K562 (cell line): Measurements from ENCODE around the gene HK1. TPM values are rescaled to one million over a fixed set of nuclear protein-coding genes. Genes with fewer than 3 reads are reported as not detected.
A peak's percentile ranks its signal among the peaks of the same experiment; 100 is the strongest.

Source experiments
- DPF2 ChIP-seq: fragments of 450-650 bp; IDR thresholded peaks from 2 replicates; pipeline ENCODE4 v1.6.1; 2016
- ELF2 ChIP-seq: fragments of 250-450 bp; sonication (Bioruptor Pico); IDR thresholded peaks from 2 replicates; pipeline ENCODE4 v1.5.0; 2021; ENCODE audit warnings: mild to moderate bottlenecking
- MTA1 ChIP-seq: fragments of 450-650 bp; IDR thresholded peaks from 2 replicates; pipeline ENCODE4 v1.6.1; 2017; ENCODE audit warnings: borderline replicate concordance
- MYNN ChIP-seq, 2 experiments: sonication (generic); formaldehyde crosslinking in 1 of 2; IDR thresholded peaks; 2 replicates each; pipeline versions ENCODE4 v1.5.0 to v1.6.1; 2016 to 2020; ENCODE audit warnings: antibody characterized with exemption in 1 of 2, missing genetic modification reagents in 1 of 2
- SMARCA5 ChIP-seq: fragments of 450-650 bp; IDR thresholded peaks from 2 replicates; pipeline ENCODE4 v1.6.1; 2016
- SRF ChIP-seq, 2 experiments: fragments of 250-450, 450-650 bp in 1 of 2; sonication (Bioruptor Pico) in 1 of 2; sonication (generic) in 1 of 2; formaldehyde crosslinking; IDR thresholded peaks; 2 replicates each; pipeline versions ENCODE4 v1.5.0 to v1.5.1; 2020 to 2022; ENCODE audit warnings: mild to moderate bottlenecking in 1 of 2, missing genetic modification reagents in 1 of 2
- YY1 ChIP-seq, 3 experiments: IDR thresholded peaks; 2 replicates each; pipeline ENCODE4 v1.6.1; 2011; ENCODE audit warnings: low read length in 2 of 3, mild to moderate bottlenecking in 2 of 3, moderate library complexity in 2 of 3, borderline replicate concordance in 1 of 3, control low read depth in 1 of 3, low read depth in 1 of 3; ENCODE audit not compliant: insufficient read depth in 3 of 3, insufficient replicate concordance in 2 of 3, control insufficient read depth in 1 of 3, insufficient read length in 1 of 3; ENCODE audit errors: extremely low read depth in 1 of 3
- ZC3H4 ChIP-seq: sonication (generic); formaldehyde crosslinking; IDR thresholded peaks from 2 replicates; pipeline ENCODE4 v1.9.0; 2021; ENCODE audit warnings: missing genetic modification reagents, borderline replicate concordance
- ZNF121 ChIP-seq: sonication (generic); formaldehyde crosslinking; conservative IDR thresholded peaks from 2 replicates; pipeline ENCODE4 v1.8.0; 2022; ENCODE audit warnings: missing genetic modification reagents
- polyA plus RNA-seq, 8 experiments: library from polyadenylated mRNA; depleted of rRNA in 4 of 8; stranded (reverse) in 5 of 8; unstranded in 3 of 8; fragments of >200 nt; fragmentation: Nextera tagmentation in 2 of 8; fragmentation: Illumina TruSeq in 1 of 8; extraction: Ambion mirVana in 2 of 8; extraction: Trizol in 1 of 8; gene quantifications; 2 replicates each; pipeline versions ENCODE4 v1.2.1 to v1.2.3, GENCODE V29; 2011 to 2014; ENCODE audit warnings: inconsistent platforms in 1 of 8, missing spikeins in 1 of 8
- total RNA-seq, 7 experiments: library from RNA; depleted of rRNA in 6 of 7; stranded (reverse); fragments of >200 nt in 6 of 7; fragmentation: Illumina TruSeq in 2 of 7; extraction: Trizol in 2 of 7; gene quantifications; 2 replicates each; pipeline versions ENCODE4 v1.2.1 to v1.2.3, GENCODE V29; 2011 to 2021; ENCODE audit warnings: low replicate concordance in 1 of 7
- TF ChIP-seq, protein P1 (sequence below): fragments of 450-650 bp; formaldehyde crosslinking; IDR thresholded peaks from 2 replicates; pipeline ENCODE4 v1.4.0; 2020; ENCODE audit warnings: mild to moderate bottlenecking, moderate library complexity
- TF ChIP-seq, protein P2 (sequence below): fragments of 250-450 bp; sonication (Bioruptor Pico); IDR thresholded peaks from 2 replicates; pipeline ENCODE4 v1.8.0; 2022; ENCODE audit warnings: moderate library complexity, mild to moderate bottlenecking, inconsistent platforms
- TF ChIP-seq, protein P3 (sequence below): fragments of 200-800 bp; sonication (Bioruptor generic); IDR thresholded peaks from 2 replicates; pipeline ENCODE4 v1.6.1; 2017; ENCODE audit warnings: missing genetic modification characterization, missing compliant biosample characterization
- TF ChIP-seq, protein P4 (sequence below): IDR thresholded peaks from 3 replicates; pipeline ENCODE4 v1.6.1; 2011; ENCODE audit warnings: borderline replicate concordance, mild to moderate bottlenecking; ENCODE audit not compliant: insufficient read length, insufficient read depth
- TF ChIP-seq, protein P5 (sequence below): fragments of 450-650 bp; IDR thresholded peaks from 2 replicates; pipeline ENCODE4 v1.6.1; 2016; ENCODE audit warnings: antibody characterized with exemption
- TF ChIP-seq, protein P6 (sequence below): sonication (generic); formaldehyde crosslinking; IDR thresholded peaks from 2 replicates; pipeline ENCODE4 v1.8.1; 2022; ENCODE audit warnings: missing genetic modification reagents

HK1 gene
- total and polyA plus RNA-seq, 9 of the 15 experiments (the other 6 are each of a cell fraction or from before 2014, with no cell fraction given): 29.2 to 444 (median 193) TPM

DNA sequence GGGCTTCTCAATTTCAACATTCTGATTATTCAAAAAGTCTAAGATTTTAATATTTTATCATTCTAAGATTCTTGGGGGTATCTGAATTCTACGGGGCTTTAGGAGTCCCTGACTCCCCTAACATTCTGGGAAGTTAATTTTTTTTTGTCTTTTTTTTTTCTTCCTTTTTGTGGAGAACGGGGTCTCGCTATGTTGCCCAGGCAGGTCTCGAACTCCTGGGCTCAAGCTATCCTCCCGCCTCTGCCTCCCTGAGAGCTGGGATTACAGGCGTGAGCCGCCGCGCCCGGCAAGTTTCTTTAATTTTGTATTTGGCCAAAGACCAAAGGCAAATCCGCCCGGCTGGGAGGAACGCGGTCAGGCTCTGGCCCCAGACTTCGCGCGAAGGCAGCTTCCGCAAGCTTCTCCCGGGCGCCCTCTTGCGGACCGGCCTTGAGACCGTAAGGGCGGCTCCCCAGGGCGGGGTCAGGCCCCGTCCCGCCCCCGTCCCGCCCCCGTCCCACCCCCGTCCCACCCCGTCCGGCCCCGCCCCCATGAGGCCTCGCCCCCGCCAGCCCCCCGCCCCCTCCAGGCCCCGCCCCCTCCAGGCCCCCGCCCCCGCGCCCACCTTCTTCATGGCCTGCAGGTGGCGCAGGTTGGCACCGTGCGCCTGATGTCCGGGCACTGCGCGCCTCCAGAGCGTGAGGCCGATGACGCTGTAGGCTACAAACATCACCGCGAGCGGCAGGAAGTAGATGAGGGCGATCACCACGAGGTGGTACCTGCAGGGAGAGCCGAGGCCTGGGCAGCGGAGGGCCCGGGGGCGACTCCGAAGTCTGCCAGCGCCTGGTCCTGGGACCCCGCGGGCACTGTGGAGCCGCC is 130.3 kb downstream of the HK1 start (continued):
- TF ChIP-seq ELF2: no peak
- TF ChIP-seq, protein P1, sequence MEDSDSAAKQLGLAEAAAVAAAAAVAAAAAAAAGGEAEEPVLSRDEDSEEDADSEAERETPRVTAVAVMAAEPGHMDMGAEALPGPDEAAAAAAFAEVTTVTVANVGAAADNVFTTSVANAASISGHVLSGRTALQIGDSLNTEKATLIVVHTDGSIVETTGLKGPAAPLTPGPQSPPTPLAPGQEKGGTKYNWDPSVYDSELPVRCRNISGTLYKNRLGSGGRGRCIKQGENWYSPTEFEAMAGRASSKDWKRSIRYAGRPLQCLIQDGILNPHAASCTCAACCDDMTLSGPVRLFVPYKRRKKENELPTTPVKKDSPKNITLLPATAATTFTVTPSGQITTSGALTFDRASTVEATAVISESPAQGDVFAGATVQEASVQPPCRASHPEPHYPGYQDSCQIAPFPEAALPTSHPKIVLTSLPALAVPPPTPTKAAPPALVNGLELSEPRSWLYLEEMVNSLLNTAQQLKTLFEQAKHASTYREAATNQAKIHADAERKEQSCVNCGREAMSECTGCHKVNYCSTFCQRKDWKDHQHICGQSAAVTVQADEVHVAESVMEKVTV (CRISPR knock-in tag): no peak
- TF ChIP-seq YY1 (IDR thresholded peaks at IDR 0.05; ENCODE audit: borderline replicate concordance in 1 of 3, control insufficient read depth in 1 of 3, extremely low read depth in 1 of 3, insufficient read depth in 3 of 3, insufficient read length in 1 of 3, insufficient replicate concordance in 2 of 3, low read depth in 1 of 3, low read length in 2 of 3): peak in 2 of 3 experiments; percentile 71 to 78
- TF ChIP-seq MYNN (IDR thresholded peaks at IDR 0.05): peak; percentile 85
- TF ChIP-seq MYNN (CRISPR knock-in tag; IDR thresholded peaks at IDR 0.05): no peak
- TF ChIP-seq, protein P2, sequence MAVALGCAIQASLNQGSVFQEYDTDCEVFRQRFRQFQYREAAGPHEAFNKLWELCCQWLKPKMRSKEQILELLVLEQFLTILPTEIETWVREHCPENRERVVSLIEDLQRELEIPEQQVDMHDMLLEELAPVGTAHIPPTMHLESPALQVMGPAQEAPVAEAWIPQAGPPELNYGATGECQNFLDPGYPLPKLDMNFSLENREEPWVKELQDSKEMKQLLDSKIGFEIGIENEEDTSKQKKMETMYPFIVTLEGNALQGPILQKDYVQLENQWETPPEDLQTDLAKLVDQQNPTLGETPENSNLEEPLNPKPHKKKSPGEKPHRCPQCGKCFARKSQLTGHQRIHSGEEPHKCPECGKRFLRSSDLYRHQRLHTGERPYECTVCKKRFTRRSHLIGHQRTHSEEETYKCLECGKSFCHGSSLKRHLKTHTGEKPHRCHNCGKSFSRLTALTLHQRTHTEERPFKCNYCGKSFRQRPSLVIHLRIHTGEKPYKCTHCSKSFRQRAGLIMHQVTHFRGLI (CRISPR knock-in tag): no peak
- no peak for TF ChIP-seq MTA1
- peak; percentile 99 for TF ChIP-seq ZNF121 (CRISPR knock-in tag)
- TF ChIP-seq, protein P3, sequence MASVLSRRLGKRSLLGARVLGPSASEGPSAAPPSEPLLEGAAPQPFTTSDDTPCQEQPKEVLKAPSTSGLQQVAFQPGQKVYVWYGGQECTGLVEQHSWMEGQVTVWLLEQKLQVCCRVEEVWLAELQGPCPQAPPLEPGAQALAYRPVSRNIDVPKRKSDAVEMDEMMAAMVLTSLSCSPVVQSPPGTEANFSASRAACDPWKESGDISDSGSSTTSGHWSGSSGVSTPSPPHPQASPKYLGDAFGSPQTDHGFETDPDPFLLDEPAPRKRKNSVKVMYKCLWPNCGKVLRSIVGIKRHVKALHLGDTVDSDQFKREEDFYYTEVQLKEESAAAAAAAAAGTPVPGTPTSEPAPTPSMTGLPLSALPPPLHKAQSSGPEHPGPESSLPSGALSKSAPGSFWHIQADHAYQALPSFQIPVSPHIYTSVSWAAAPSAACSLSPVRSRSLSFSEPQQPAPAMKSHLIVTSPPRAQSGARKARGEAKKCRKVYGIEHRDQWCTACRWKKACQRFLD: peak; percentile 86
- TF ChIP-seq SMARCA5: peak; percentile 68; the same call in 1 of the 2 replicates
- TF ChIP-seq, protein P4, sequence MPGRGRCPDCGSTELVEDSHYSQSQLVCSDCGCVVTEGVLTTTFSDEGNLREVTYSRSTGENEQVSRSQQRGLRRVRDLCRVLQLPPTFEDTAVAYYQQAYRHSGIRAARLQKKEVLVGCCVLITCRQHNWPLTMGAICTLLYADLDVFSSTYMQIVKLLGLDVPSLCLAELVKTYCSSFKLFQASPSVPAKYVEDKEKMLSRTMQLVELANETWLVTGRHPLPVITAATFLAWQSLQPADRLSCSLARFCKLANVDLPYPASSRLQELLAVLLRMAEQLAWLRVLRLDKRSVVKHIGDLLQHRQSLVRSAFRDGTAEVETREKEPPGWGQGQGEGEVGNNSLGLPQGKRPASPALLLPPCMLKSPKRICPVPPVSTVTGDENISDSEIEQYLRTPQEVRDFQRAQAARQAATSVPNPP: no peak
- TF ChIP-seq, protein P5, sequence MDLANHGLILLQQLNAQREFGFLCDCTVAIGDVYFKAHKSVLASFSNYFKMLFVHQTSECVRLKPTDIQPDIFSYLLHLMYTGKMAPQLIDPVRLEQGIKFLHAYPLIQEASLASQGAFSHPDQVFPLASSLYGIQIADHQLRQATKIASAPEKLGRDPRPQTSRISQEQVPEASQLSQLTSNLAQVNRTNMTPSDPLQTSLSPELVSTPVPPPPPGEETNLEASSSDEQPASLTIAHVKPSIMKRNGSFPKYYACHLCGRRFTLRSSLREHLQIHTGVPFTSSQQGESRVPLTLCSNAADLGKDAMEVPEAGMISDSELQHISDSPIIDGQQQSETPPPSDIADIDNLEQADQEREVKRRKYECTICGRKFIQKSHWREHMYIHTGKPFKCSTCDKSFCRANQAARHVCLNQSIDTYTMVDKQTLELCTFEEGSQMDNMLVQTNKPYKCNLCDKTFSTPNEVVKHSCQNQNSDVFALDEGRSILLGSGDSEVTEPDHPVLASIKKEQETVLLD: 0 out of 2 replicates have a peak, but pooled peaks have one; percentile 14
- TF ChIP-seq, protein P6, sequence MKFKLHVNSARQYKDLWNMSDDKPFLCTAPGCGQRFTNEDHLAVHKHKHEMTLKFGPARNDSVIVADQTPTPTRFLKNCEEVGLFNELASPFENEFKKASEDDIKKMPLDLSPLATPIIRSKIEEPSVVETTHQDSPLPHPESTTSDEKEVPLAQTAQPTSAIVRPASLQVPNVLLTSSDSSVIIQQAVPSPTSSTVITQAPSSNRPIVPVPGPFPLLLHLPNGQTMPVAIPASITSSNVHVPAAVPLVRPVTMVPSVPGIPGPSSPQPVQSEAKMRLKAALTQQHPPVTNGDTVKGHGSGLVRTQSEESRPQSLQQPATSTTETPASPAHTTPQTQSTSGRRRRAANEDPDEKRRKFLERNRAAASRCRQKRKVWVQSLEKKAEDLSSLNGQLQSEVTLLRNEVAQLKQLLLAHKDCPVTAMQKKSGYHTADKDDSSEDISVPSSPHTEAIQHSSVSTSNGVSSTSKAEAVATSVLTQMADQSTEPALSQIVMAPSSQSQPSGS (CRISPR knock-in tag): no peak
- TF ChIP-seq SRF (CRISPR knock-in tag; IDR thresholded peaks at IDR 0.05): peak in 1 of 2 experiments; percentile 82; a peak in 2 of 4 replicates
- no peak for TF ChIP-seq ZC3H4 (CRISPR knock-in tag)
- TF ChIP-seq DPF2: peak; percentile 64
